Stimulated activated CD4-positive, alpha-beta T cell treated with anti-CD3 and anti-CD28 coated beads, Interleukin-15, amount 100 ng/mL, for 24 hours (primary cell): ENCODE measurements around the gene COQ3.

ENCODE experiments used
- DNase-seq: peaks from one replicate; pipeline ENCODE4 v3.0.0-alpha.2; 2020

Gene COQ3

GRCh38 chr6:99324996-99325395 lies 69.0 kb downstream of the COQ3 start:
- no peak for DNase-seq
